Measurements from ENCODE around the gene CSRNP2. TPM values are rescaled to one million over a fixed set of nuclear protein-coding genes. Genes with fewer than 3 reads are reported as not detected.

CSRNP2 gene
- total RNA-seq, 1 donor from 2014 or later: 16.9 TPM

DNA sequence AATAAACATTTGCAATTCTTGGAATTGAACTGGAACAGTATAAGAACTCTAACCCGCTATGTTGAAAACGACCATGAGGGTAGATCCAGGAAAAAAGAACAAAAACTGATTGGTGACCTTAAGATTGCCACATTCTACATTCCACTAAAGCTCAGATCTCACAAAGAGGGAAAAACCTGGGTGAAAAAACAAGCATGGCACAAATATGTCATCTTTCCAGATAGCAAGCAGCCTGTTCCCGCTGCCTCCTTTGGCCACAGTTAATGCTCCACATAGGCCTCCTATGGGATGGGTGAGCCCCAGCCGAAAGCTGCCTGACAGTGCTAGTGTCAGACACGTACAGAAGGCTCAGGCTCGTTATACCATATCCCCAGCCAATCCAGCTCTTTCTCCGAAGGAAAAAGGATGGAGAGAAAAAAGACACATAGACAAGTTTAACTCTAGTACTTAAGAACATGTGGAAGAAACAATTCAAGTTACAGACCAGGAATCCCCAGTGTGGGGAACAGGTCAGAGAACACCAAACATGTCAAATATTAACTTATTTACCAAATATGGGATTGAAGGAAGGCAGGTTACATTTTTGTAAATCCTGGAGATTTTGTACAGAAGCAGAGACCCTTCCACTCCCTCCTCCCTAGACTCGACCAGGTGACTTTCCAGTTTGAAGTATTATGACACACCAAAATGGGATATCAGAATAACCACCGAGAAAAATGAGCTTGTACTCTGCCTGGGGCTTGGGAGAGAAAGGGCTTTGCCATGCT, 20.6 kb downstream of the CSRNP2 start:
- Mint-ChIP-seq H3K9me3 (no peaks in the 10 kb centered on the region), H3K36me3 (ENCODE audit: low read depth) (peaks cover 88% of the 10 kb centered on the region), H3K4me1 (no peaks in the 10 kb centered on the region), H3K4me3 (no peak overlapping the region), H3K27ac (no peak overlapping the region), H3K27me3 (no peaks in the 10 kb centered on the region)
- DNase-seq: no peak
- CTCF ChIA-PET: no interaction called here
- intact Hi-C loops (cut with micrococcal nuclease): no loop called here
- TF ChIP-seq, protein P1, sequence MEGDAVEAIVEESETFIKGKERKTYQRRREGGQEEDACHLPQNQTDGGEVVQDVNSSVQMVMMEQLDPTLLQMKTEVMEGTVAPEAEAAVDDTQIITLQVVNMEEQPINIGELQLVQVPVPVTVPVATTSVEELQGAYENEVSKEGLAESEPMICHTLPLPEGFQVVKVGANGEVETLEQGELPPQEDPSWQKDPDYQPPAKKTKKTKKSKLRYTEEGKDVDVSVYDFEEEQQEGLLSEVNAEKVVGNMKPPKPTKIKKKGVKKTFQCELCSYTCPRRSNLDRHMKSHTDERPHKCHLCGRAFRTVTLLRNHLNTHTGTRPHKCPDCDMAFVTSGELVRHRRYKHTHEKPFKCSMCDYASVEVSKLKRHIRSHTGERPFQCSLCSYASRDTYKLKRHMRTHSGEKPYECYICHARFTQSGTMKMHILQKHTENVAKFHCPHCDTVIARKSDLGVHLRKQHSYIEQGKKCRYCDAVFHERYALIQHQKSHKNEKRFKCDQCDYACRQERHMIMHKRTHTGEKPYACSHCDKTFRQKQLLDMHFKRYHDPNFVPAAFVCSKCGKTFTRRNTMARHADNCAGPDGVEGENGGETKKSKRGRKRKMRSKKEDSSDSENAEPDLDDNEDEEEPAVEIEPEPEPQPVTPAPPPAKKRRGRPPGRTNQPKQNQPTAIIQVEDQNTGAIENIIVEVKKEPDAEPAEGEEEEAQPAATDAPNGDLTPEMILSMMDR (IDR thresholded peaks at IDR 0.05): no peak
- POLR2A ChIA-PET: no interaction called here
- no peak for ATAC-seq (ENCODE audit: low read depth)

- no peak for ATAC-seq (ENCODE audit: low read depth)
- no peak overlapping the region for H3K4me3 Mint-ChIP-seq
- no peak for DNase-seq
- H3K4me1 Mint-ChIP-seq: no peaks in the 10 kb centered on the region
- intact Hi-C loops (cut with micrococcal nuclease): no loop called here
- H3K27me3 Mint-ChIP-seq: no peaks in the 10 kb centered on the region
- H3K27ac Mint-ChIP-seq: no peak overlapping the region
- H3K36me3 Mint-ChIP-seq (ENCODE audit: low read depth): peaks cover 84% of the 10 kb centered on the region
- no peaks in the 10 kb centered on the region for H3K9me3 Mint-ChIP-seq
- TF ChIP-seq, protein P1 (IDR thresholded peaks at IDR 0.05): no peak
- ChIA-PET POLR2A (no interaction called here), CTCF (no interaction called here)
Observed at GRCh38 chr12:51059086-51059485, 24.3 kb downstream of the CSRNP2 start.

DNA sequence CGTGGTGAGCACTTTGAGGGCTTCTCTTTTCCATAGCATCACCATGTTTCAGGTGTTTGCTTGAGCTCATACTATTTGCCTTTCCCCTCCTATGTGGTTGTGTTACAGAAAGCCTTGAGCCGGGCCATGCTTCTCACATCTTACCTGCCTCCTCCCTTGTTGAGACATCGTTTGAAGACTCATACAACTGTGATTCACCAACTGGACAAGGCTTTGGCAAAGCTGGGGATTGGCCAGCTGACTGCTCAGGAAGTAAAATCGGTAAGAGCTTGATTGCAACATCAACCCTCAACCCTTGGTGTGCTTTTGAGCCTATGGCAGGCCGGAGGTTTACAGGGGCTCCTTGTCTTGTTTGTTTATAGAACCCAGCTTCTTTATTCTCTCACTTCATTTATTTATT, 27.2 kb downstream of the CSRNP2 start:
- TF ChIP-seq, protein P1 (IDR thresholded peaks at IDR 0.05): no peak
- ChIA-PET CTCF (no interaction called here), POLR2A (no interaction called here)
- Mint-ChIP-seq H3K36me3 (ENCODE audit: low read depth) (peaks cover 79% of the 10 kb centered on the region), H3K9me3 (no peaks in the 10 kb centered on the region), H3K27me3 (no peaks in the 10 kb centered on the region), H3K4me1 (no peaks in the 10 kb centered on the region), H3K4me3 (no peak overlapping the region), H3K27ac (no peak overlapping the region)
- ATAC-seq (ENCODE audit: low read depth): no peak
- intact Hi-C loops (cut with micrococcal nuclease): no loop called here
- no peak for DNase-seq

GRCh38 chr12:51055060-51055459, 28.3 kb downstream of the CSRNP2 start:
- TF ChIP-seq, protein P1 (IDR thresholded peaks at IDR 0.05): no peak
- ChIA-PET CTCF (no interaction called here), POLR2A (interaction anchor here (0.6 kb wide), 1 partner anchor 163 kb away, joined by 3 read pairs; the partner anchor contains the start of gene POU6F1)
- Mint-ChIP-seq H3K9me3 (no peaks in the 10 kb centered on the region), H3K27me3 (no peaks in the 10 kb centered on the region), H3K36me3 (ENCODE audit: low read depth) (peaks cover 72% of the 10 kb centered on the region), H3K4me1 (no peaks in the 10 kb centered on the region), H3K27ac (no peak overlapping the region), H3K4me3 (no peak overlapping the region)
- DNase-seq (no peak), ATAC-seq (ENCODE audit: low read depth) (no peak)
- intact Hi-C loops (cut with micrococcal nuclease): no loop called here

DNA sequence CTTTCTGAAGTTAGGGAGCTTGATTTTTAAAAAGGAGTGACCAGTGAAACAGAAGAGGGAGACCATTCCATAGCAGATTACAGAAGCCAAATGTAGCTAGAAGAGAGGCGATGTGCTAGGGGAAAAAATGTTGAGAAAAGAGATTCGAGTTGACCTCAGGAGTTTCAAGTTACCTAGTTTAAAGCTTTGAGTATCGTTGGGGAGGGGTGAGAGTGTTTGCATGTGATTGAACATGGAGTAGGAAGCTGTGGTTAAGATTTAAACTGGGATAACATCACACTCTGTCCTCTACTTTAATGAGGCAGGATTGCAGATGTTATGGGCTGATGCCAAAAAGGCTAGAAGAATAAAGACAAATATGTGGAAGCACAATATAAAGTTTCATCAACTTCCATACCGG, 31.6 kb downstream of the CSRNP2 start:
- intact Hi-C loops (cut with micrococcal nuclease): no loop called here
- H3K27ac Mint-ChIP-seq: no peak overlapping the region
- no peak overlapping the region for H3K4me3 Mint-ChIP-seq
- ChIA-PET POLR2A (no interaction called here), CTCF (interaction anchor here (1.1 kb wide), 1 partner anchor 289 kb away, joined by 3 read pairs; no protein-coding TSS in a partner anchor)
- TF ChIP-seq, protein P1 (IDR thresholded peaks at IDR 0.05): no peak
- peaks cover 56% of the 10 kb centered on the region for H3K36me3 Mint-ChIP-seq (ENCODE audit: low read depth)
- no peak for DNase-seq
- H3K9me3 Mint-ChIP-seq: no peaks in the 10 kb centered on the region
- ATAC-seq (ENCODE audit: low read depth): no peak
- H3K4me1 Mint-ChIP-seq: peaks cover 27% of the 10 kb centered on the region
- no peaks in the 10 kb centered on the region for H3K27me3 Mint-ChIP-seq

All from activated B cell treated with CpG ODN at 0.5 μM for 24 hours (primary cell).